GM18520 (cell line): ENCODE data around the gene VASH1.

ENCODE experiments used
- ATAC-seq: cut with Tn5 transposase; IDR thresholded peaks from one replicate; pipeline ENCODE4 v1.9.1; 2021; ENCODE audit not compliant: unreplicated experiment

The VASH1 gene

DNA sequence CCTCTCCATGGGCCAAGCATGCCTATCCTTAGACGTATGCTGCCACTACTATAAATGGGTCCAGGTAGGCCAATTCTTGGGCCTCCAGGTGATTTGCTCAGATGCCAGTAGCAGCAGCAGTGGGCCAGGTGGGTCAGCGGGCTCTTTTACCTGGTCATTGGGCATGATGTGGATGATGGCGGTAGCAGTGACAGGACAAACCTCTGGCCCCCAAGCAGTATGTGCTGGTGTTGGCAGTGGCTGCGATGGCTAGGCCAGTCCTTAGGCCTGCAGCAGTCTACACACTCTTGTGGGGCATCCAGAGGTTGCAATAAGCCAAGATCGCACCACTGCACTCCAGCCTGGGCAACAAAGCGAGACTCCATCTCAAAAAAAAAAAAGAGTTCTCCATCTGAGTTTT is 19.1 kb upstream of the VASH1 start:
- no peak for ATAC-seq

DNA sequence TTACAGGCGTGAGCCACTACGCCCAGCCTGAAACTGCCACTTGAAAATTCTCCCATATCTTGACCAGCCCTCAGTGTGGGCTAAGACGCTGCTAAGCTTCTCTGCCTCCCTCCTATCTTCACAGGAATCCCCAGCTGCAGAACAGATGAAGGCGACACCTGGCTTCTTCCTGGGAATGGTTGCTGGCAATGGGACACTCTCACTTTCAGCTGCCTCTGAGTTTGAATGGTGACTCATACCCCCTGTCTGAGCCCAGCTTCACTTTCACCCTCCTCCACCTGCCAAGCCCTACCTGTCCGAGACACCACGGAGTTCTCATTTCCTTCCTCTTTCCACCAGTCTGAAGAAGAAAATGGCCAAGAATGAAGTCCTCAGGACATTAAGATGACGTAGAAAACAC is 18.3 kb upstream of the VASH1 start:
- ATAC-seq = no peak

DNA sequence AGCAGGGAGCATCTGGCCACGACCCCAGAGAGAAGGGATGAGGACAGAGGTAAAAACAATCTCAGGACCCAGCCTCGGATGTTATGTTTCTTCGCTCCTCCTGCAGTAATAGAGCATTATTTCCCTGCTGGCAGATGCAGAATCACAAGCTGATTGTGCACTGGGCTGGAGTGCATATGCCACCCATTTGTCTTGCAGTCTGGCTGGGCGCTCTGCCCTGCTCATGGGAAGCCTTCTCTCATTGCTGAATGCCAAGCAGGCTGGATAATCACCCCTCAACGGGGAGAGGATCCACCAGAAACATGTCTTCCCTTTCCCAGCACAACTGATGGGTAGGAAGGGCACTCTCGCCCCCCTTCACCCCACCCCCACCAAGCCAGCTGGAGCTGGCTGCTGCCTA is 8.5 kb upstream of the VASH1 start:
- ATAC-seq = no peak

DNA sequence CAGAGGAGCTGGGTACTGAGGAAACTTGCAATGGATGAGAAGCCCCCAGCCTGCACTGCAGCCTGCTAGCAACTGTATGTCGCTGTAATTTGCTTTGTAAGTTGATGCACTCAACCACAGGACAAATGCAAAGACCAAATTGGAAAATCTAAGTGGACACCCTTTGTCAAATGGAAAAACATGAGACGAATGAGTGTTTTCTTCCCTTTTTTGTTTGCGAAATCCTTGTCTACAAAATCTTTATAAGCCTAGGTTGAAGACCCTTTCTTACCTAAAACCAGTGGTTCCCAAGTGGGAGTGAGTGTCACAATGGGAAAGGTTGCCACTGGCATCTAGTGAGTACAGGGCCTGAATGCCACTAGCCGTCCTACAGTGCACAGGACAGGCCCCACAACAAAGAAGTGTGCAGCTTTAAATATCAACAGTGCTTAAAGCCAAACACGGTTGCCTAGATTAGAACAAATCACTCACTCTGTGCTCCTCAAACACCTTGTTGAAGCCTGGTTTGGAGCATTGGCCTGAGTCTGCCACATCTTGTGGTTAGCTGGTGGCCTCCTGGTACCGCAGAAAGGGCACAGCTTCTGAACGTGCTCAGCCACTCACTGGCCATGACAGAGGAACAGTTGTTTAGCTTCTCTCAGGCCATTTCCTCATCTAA is 7.6 kb upstream of the VASH1 start:
- no peak for ATAC-seq

DNA sequence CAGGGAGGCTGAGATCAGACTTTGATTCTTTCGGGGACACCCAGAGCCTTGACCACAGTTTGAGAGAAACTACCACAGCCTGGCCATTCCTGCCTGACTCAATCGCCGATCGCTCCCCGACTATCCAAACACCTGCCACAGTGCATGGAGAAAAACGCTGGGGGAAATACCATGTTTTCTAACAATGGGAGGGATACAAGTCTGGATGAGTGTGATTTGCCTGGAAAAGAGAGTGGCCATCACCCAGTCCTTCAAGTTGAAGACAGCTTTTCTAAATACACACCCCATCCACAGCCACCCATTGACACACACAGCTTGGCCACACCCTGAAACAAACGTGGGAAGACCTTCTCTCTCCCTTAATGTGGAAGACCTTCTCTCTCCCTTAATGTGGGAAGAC is 6.7 kb upstream of the VASH1 start:
- no peak for ATAC-seq

DNA sequence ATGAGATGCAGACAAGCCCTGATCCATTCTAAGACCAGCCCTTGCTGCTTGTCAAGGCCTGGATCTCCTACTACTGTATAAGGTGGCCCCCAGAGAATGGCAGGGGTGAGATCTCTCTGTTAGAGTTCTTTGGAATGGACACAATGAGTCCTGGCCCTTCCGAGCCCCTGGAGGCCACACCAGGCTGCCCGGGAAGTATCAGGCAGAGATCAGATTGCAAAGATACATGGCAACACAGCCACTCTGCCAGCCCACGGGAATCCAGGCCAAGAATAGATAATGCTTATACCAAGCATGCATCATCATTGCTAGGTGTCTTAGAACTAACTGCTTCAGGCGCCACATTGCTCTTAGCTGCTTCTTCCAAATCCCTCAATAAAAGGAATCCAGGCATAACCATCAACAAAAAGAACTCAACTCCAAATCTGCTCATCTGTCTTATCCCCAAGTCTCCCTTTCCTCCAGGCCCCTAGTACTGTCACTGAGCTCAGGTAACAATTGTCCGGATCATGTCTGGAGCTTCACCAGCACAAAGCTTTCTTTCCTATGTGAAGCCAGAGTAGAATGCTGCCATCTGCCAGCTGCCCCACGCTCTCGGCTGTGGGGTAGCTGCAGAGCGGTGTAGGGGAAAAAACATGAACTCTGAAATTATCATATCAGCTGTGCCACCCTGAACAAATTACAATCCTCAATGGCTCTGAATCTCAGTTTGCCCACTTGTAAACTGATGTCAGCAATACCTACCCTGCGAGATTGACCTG is 5.5 kb upstream of the VASH1 start:
- ATAC-seq = no peak

DNA sequence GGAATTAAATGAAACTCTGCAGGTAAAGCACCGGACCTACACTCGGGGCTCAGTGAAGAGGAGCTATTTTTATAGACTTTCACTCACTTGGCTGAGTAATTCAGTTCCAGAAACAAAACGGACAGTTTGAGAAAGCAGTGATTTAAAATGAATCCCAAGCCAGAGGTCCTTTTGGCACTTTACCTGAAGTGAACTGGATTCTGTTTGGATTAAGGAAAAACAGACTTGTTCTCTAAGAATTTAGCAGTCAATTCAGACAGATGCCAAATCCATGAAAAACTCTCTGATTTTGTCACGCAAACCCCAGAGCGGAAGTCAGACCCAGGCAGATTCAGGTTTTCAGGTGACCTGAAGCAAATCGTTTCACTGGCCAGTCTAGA is 4.9 kb upstream of the VASH1 start:
- ATAC-seq = no peak

DNA sequence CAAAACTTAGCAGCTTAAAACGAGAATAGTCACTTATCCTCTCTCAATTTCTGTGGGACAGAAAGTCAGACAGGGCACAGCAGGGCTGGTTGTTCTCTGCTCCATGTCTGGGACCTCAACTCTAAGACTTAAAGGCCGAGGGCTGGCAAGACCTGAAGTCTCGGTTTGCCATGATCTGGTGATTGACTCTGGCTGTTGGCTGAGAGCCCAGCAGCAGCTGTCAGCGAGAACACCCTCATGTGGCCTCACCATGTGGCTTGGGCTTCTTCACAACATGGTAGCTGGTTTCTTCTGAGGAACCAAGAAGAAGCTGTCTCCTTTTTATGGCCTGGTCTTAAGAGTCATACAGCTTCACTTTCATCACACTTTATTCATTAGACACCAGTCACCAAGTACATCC is 1.7 kb upstream of the VASH1 start:
- no peak for ATAC-seq

DNA sequence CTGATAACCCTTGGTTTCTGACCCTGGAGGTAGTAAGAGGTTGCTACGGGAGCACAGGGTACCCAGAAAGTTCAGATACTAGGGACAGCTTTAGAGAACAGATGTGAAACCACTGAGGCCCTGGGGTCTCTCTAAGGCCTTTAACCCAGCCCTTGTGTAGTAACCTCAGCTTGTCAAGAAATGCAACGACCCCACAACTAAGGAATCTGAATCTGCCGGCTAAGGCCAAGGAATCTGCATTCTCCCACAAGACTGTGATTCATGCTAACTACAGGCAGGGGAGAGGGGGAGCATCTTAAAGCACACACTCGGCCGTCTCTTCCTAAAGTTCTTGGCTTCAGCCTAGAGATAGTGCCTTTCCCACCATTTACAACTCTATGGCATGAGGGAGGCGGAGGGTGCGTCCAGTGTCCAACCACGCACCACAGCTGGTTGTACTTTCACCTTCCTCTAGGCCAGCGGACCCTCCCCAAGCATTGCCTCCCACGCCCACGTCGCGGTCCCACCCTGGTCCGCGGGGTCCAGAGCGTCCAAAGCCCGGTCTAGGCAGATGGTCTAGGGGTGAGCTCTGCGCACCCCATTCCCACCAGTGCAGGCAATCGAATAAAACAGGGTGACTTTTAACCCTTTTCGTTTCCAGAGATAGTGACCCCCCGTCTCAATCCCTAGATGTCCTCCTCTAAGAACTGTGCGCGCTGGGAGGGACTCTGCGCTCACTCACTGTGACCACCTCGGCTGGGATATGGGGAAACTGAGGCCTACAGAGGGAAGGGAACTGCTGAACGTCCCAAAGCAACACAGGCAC is 735 bp upstream of the VASH1 start:
- ATAC-seq = no peak

DNA sequence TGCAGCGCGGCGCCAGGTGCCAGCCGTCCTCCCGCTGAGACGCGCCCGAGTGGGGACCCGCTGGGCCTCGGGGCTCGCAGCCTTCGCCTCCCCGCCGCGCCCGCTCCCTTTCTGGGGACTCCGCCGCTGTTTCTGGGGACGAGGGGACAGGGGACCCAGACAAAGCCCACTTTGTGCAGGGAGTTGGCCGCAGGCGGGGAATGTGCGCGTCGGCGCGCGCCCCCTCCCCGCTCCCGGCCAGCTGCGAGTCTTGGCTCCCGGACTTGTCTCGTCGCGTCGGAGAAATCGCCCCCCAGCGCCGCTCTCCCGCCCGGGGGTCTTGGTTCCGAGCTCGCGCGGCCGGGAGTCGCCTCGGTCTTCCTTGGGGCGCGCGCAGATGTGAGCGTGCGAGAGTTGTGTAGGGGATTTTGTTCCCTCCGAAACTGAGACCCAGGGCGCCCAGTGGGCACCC is 717 bp downstream of the VASH1 start:
- no peak for ATAC-seq

DNA sequence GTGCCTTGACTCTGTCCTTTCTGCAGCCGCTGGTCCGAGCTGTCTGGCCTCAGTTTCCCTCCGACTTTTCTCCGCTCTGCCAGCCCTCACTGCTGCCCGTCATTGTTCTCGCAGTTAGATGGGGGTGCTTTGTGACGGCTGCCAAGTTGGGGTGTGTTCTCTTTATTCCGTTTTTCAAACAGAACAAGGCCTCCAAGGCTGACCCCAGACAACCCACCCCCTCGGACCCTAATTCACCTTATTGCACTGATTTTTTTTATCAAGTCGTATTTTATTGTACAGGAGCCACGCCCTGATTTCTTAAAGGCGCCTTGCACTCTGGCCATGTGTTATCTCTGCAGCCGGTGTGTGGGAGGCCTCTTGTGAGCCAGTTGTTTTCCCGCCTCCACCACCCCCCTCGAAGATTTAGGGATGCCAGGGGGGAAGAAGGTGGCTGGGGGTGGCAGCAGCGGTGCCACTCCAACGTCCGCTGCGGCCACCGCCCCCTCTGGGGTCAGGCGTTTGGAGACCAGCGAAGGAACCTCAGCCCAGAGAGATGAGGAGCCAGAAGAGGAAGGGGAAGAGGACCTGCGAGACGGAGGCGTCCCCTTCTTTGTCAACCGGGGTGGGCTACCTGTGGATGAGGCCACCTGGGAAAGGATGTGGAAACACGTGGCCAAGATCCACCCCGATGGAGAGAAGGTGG is 1.3 kb downstream of the VASH1 start:
- no peak for ATAC-seq

DNA sequence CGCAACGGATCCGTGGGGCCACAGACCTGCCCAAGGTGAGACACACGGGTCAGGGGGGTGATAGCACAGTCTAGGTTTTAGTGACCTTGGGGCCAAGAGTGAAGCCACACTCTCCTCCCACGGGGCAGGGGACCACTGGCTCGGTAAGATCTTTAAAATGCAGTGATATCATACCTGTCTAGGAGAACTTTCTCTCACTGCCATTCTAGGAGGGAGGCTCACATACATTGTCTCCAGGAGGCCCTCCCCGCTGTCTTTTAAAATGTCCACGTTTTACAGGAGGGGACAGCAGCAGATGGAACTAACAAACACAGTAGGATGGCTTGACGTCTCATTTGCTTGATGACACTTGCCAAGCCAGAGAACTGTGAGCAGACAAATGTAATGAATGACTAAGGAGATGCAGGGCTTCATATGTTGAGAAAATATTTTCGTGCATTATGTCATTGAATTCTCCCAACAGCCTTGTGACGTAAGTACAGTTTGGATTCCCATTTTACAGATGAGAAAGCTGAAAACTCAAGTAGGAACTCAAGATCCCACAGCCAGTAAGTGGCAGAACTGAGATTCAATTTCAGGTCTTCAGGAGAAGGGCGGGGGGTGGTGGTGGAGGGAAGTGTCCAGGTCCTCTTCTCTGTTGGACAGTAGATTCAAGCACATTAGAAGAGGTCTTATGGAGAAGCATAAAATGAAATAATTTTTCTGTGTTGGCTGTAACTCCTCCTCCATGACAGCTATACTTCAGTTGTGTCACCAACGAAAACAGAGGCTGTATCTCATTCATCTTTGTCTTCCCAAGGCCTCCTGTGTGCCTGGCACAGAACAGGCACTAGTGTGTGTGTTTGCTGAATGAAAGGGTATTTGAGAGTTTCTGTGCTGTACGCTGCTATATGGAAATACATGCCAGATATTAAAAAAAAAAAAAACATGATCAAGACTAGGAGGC is 2.1 kb downstream of the VASH1 start:
- ATAC-seq = no peak

DNA sequence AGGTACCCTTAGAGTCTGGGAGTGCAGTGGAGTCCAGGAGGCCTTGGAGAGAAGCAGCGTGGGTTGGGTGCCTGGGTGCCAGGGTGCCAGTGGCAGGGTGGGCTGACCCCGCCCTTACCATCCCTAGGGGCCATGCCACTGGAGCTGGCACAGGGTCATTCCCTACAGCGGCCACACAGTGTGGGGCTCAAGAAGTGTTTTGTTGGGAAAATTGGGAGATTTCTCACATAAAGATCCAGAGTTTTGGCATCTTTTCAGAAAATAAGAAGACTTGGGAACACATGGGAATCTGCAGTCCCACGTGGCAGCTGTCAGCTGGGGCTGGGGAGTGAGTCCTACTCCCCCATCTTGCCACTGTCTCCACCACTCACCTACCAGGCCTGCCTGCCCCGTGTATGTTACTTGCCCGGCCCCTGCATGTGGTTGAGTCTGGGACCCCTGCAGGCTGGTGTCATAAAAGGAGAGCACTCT is 4.2 kb downstream of the VASH1 start:
- no peak for ATAC-seq

DNA sequence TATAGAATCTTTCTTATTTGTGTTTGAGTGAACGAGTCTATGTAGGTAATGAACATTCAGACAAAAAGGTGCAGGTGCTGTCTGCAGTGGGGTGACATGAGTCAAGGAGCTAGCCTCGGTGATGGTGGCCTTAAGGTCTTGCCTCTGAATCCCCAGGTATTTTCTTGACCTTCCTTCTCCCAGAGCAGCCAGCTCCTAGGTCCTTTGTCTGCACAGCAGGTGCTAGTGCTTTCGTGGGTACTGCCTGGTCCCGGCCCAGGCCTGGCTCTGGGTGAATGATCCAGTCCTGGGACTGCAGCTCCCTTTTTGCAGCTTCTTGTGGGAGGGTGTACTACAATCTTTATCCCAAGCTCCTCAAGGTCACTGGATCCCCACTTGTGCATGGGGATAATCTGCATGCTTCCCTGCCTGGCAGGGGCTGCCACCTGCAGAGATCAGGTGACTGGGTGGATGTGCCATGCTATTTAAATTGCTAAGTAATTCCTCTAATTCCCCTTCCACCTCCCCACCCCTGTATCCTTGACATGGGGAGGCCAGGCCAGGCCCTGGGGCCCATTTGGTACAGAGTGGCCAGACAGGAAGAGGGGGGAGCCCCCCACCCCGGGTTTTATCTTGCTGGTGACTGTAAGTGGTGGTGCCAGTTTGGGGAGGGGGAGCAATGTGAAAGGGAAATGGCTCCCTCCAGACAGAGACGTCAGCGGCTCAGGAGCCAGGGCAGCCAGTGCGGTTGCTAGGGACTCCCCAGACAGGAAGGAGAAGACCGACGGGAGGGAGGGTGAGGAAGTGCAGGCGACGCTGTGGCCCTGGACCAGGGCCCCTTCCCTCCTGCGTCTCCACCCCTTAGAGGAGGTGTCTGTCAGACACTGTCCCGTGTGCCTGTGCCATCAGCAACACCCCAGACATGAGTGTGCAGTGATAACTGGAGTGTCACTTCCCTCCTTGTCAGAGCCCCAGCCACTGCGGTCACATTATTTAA is 6.7 kb downstream of the VASH1 start:
- no peak for ATAC-seq

DNA sequence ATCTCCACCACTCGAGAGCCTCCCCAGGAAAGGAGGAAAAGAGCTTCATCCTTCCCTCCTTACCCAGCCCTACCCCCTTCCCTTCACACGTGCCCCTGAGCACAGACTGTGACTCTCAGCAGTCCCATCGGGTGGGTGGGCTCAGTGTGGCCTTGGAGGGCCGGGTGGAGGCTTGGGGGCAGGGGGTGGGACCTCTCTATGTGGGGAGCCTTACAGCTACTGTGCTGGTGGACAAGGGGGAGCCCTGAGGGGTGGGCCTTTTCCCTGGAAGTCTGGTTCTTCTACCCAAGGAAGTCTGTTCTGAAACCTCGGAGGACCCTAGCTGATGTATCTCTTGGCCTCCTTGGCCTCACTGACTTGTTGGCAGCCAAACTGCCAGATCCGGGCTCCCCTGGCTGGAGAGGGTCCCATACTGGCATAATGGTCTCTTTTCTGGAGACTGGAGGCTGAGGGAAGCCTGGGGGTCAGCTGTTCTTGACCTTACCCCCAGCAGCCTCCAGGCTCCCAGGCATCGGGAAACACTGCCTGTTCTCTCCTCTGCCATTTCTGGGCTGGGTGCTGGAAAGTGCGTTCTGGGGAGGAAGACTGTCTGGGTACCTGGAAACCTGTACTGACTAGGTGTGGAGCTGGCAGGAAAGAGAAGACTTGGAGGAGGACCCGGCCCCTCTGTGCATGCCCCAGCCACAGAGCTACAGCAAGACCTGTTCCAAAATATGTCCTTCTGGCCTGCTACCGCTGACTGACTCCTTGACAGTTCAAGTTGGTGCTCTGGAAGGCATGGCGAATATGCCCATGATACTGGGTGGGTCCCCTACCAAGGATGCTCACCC is 7.6 kb downstream of the VASH1 start:
- no peak for ATAC-seq

DNA sequence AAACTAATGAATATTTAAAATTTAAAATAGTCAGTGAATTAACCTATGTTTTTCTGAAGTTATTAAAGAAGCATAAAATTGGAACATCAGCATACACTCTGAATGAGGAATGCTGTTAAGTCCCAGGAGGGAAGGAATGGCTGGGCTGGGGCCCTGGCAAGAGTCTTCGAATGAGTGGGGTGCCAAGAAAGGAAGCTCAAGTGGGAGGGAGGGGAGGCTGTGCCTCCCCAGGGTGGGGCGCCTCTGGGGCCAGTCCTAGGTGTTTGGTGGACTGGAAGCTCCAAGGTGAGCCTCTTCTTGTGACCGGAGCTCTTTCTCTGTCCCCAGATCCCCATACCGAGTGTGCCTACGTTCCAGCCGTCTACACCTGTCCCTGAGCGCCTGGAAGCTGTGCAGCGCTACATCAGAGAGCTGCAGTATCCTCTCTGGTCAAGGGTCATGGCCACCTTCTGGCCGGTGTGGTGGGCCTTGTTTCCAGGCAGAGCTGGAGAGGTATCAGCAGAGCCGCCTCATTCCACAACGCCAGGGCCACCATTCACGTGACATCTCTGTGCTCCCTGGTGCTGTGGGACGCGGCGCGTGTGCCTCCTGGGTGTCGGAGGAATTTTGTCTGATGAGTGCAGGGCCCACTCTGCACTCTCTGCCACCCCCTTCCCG is 8.5 kb downstream of the VASH1 start:
- no peak for ATAC-seq
